LHCN-M2 (cell line): Measurements from ENCODE around the gene MRPL14. TPM values are rescaled to one million over a fixed set of nuclear protein-coding genes. Genes with fewer than 3 reads are reported as not detected.

Source experiments
- DNase-seq: peaks from one replicate; pipeline ENCODE4 v3.0.0-alpha.2; 2012; ENCODE audit warnings: low read depth
- total RNA-seq: library from RNA; depleted of rRNA; stranded (reverse); fragments of >200 nt; gene quantifications from 2 replicates; pipeline ENCODE4 v1.2.3, GENCODE V29; 2014

MRPL14 gene
- total RNA-seq, 1 experiment from 2014 or later, result 72.9 TPM

DNA sequence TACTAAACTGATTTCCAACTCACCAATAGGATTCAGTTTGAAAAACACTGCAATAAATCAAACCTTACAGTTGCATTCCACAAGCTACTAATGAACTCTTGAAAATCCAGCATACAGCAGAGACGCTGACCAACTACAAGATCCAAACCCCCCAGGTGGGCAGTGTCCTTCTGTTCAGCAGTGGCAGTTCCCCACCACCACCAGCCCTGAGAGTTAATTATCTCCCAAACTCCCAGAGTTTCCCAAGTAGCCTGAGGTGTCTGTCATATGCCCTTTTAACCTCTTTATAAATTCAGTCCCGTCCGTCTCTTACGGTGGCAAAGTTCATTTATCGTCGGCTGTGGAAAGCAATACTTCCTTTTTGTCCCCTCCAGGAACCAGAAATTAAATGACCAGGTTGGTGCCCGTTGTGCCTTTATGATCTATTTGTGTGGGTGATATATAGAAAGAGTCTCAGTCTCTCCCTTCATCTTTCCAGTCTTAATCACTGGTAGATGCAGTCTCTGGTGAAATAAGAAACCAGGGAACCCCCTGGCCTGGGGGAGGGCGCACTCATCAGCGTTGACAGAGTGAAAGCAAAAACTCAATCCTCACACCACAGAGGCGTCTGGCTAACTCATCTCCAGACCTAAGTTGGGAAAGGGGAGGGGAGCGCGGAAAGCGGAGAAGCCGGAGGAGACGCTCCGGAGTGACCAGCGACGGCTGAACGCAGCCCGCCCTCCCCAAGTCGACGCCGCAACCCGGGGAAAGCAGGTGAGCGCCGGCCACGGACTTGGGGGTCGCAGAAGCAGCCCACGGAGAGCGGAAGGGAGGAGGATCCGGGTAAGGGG, 717 bp downstream of the MRPL14 start:
- peak; percentile 73 for DNase-seq

- DNase-seq, result no peak
Measured at GRCh38 chr6:44123544-44123943, 3.7 kb downstream of the MRPL14 start.

- DNase-seq, result peak; percentile 40
Measured at GRCh38 chr6:44122801-44123200, 4.5 kb downstream of the MRPL14 start.

DNA sequence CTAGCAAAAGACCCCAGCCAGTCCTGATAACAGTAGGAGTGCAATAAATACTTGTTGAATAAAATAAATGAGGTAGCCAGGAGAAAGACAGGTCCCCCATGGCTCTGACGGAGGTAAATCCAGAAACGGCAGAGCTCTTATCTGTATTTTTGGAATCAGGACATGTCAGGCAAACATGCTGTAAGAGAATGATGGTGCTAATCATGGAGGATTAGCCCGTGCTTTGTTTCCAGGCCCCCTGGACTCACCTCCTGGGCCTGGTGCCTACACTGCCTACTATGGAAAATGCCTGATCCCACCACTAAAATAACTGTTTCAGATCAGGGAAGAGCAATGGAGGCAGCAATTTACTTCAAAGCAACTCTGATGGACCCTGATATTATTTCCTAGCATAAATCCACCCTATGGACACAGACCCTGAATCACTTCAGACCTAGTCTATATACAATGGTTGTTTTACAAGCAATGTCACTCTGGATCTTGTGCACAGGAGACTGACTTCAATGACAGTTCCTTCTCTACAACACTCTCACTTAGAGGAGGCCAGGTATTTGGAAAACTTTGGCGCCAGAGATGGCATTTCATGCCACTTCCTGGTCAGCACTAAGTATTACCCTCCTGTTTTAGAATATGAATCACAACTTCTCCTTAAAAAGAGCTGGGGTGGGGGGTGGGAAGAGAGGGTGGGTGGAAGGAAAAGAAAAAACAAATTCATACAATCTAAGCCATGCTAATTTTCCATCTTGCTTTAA, 6.4 kb downstream of the MRPL14 start:
- DNase-seq, result no peak

GRCh38 chr6:44119704-44120262, 7.5 kb downstream of the MRPL14 start:
- DNase-seq, result no peak

- no peak for DNase-seq
Measured at GRCh38 chr6:44117397-44118128, 9.7 kb downstream of the MRPL14 start.

DNA sequence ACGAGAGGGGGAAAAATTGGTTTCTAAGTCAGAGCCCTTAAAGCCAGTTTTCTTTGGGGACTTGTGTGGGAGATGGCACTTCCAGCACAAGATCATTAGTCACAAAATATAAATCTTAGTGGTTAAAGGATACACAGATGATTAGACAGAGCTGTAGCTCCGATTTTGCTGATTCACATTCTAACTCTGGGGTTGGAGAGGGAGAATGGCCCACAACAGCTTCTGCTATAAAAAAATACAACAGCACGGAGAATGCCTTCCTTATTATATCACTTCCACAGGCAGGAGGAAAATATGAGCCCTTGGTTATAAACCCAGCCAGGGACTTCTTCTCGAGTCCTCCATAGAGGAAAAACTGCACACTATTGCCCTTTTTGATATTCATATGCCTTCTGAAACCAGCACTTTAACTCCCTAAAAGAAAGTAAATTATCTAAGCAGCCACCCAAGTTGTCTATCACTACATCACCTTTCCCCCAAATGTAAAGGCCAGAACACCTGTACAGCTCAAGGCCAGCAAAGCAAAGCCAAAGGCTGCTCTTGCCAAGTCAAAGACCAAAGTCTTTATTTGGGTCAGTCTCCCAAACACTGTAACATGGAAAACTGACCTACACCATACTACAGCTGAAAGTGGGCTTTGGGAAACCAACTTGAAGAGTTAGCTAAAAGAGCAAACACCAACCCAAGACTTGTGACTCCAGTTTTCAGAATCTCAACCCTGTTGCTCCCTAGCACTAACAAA, 10.4 kb downstream of the MRPL14 start:
- peak; percentile 85 for DNase-seq

DNA sequence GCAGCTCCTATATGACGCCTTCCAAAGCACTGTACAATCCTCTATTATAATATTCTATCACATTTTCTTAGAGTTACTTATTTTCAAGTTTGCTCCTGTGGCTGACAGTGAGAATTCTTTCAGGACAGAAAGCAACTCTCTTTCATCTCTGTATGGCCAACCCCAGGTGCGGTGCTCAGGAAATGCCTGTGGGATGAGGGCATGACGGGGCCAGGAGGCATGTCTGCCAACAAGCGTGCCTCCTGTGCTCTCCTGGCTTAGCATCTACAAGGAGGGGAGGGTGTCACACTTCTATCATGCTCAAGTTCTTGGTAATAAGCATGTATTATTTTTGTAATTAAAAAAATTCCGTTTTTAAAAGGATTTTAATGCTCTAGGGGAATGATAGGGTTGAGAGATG, 11.4 kb downstream of the MRPL14 start:
- peak; percentile 44 for DNase-seq

DNA sequence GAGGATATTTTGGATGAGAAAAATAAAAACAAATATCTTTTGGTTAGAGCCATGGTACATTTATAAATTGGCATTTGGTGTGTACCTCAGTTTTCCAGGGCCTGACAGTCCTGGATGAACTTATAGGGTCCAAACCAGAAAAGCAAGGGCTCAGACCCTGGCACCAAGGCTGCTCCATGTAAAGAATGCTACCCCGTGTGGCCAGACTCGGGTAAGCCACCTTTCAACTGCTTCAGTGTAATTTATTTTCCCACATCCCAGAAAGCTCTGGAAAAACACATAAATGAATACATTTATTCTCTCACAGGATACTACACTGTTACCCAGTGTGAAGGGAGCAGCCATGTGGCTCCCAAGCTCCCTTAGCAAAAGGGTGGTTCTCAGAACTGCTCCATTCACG, 13.8 kb downstream of the MRPL14 start:
- no peak for DNase-seq

DNA sequence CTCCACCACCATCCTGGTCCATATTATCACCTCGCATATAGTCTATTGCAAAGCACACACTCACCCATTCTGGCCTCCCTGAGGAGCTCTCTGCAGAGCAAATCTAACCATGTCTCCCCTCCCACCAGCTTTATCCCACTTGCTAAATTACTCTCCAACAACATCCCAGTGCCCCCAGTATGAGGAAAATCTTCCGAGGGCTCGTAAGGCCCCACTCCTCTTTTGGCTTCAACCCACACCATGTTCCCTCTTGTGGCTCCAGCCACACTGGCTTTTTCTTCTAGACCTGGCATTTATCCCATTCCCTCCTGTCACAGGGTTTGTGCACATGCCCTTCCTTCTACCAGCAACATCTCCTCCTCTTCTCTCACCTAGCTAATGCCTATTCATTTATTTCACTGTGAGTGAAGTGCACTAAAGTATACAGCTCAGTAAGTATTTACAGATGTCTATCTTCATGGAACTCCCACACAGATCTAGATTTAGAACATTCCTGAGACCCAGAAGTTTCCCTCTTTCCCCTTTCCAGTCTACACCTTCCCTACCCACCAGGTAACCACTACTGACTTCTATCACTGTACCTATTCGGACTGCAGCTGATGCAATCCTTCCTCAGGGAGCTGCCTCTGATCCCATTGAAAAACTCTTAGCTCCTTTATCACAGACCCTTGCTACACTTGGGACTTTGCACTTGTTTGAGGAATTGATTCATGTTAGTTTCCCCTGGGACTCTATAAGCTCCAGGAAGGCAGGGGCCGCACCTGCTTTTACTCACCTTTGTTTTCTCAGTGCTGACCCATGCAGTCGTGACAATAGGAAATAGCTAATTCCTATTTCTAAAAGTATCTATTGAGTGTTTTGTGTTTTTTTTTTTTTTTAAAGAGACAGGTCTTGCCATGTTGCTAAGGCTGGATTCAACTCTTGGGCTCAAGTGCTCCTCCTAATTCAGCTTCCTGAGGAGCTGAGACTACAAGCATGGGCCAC, 15.5 kb downstream of the MRPL14 start:
- DNase-seq, result no peak

DNA sequence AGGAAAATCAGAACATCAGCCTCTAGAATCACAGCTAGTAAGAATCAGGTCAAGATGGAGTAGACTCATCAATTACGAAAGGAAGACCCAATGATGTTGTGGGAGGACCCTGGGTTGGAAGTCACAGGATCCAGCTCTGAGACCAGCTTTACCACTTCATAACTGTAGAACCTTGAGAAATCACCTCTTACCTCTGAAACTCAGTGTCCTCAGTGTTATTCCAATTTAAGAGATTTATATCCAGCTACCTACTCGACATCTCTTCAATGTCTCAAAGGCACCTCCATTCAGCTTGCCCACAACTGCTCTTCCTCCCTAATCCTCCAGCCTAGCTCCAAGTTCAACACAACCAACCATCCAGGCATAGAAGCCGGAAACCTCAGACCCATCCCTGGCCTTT, 16.3 kb downstream of the MRPL14 start:
- DNase-seq, result no peak

- peak; percentile 46 for DNase-seq
Measured at GRCh38 chr6:44110005-44110676, 17.1 kb downstream of the MRPL14 start.

- DNase-seq, result no peak
Measured at GRCh38 chr6:44109212-44109611, 18.0 kb downstream of the MRPL14 start.

DNA sequence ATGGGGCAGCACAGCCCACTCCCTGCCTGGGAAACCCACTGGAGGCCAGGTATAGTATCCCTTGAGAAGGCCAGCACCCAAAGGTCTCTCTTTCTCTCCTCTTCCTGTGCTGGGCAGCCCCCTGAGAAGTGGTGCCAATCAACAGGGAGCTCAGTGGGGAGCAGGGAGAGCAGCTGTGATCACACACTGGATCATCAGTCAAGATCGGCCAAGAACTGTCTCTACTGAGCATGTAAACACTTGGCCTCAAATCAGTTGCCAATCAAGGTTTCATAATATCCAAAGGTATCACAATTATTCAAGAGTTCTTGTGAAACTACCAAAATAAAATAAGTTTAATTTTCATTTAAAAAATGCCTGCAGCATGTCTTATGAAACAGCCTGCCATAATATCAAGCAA, 18.8 kb downstream of the MRPL14 start:
- DNase-seq, result no peak

DNA sequence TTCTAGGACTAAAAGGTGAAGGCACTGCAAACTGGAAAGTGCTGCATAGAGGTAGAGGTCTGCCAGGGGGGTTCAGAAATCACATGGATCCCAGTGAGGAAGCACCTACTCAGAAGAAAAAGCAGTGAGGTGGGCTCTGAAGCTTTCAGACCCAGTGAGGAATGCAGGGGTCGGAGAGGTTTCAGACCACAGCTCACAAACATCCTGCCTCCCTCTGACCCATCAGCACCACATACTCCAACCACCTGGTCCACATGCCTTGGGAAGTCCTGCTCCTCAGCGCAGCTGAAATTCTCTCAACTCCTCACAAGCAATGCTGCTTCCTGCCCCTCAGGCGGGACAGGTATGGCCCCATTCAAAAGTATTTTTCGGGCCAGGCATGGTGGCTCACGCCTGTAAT, 20.2 kb downstream of the MRPL14 start:
- DNase-seq, result no peak

GRCh38 chr6:44105993-44106740, 21.1 kb downstream of the MRPL14 start:
- DNase-seq, result no peak

- no peak for DNase-seq
Measured at GRCh38 chr6:44105146-44105545, 22.1 kb downstream of the MRPL14 start.

- peak; percentile 27 for DNase-seq
Measured at GRCh38 chr6:44104481-44105021, 22.7 kb downstream of the MRPL14 start.
